Measurements from ENCODE around the gene EPHX1.
"Not testable (repeated sequence)": the region's sequence is repeated elsewhere in the genome, so short reads cannot be mapped to it uniquely, and the experiment has no call there.

EPHX1 gene

GRCh38 chr1:225876900-225877510 is 67.1 kb downstream of the EPHX1 start:
- in situ Hi-C loops (cut with HindIII; ENCODE audit: low sequenced_read_pairs), result no loop called here

- in situ Hi-C loops (cut with HindIII; ENCODE audit: low sequenced_read_pairs), result no loop called here
Measured at GRCh38 chr1:225877580-225877979, 67.7 kb downstream of the EPHX1 start.

- in situ Hi-C loops (cut with HindIII; ENCODE audit: low sequenced_read_pairs), result no loop called here
Measured at GRCh38 chr1:225878282-225878681, 68.4 kb downstream of the EPHX1 start.

- in situ Hi-C loops (cut with HindIII; ENCODE audit: low sequenced_read_pairs), result loop anchor here (5.0 kb wide), 1 partner anchor 43 kb away; the partner anchor contains the start of gene PYCR2
Measured at GRCh38 chr1:225879521-225880221, 69.7 kb downstream of the EPHX1 start.

DNA sequence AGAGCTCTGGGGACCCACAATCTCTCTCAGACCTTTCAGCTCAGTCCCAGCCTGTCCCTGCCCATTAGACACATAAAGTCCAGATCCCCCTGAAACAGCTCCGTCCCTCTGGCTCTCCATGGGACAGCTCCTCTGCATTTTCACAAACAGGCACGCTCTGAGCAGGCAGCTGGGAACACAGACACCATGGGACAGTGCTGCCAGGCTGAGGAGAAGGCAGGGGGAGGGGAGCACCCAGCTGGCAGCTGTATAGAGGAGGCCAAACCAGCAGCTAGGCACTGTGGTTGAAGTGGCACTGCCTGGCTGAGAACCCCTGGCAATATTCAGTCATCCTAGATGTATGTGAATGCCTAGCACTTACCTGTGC is 70.3 kb downstream of the EPHX1 start:
- in situ Hi-C loops (cut with HindIII; ENCODE audit: low sequenced_read_pairs), result loop anchor here (5.0 kb wide), 1 partner anchor 42 kb away; the partner anchor contains the start of gene PYCR2

DNA sequence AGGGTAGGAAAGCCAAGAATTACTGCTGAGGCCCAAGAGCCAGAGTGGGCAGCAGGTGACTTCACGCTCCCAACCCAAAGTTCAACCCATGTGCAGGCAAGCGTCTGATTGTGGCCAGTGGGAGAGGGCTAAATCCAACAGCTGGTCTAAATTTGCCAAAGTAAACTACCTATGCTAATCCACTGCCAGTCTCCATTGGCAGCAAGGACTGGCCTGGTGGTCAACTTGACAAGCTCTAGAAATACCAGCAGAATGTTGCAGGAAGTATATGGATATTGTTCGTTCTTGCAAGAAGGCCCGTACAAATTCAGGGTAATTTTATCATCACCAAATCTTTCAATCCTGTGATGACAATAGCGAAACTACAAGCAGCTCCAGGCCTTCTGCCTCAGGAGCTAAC is 70.7 kb downstream of the EPHX1 start:
- in situ Hi-C loops (cut with HindIII; ENCODE audit: low sequenced_read_pairs), result loop anchor here (5.0 kb wide), 1 partner anchor 42 kb away; the partner anchor contains the start of gene PYCR2

DNA sequence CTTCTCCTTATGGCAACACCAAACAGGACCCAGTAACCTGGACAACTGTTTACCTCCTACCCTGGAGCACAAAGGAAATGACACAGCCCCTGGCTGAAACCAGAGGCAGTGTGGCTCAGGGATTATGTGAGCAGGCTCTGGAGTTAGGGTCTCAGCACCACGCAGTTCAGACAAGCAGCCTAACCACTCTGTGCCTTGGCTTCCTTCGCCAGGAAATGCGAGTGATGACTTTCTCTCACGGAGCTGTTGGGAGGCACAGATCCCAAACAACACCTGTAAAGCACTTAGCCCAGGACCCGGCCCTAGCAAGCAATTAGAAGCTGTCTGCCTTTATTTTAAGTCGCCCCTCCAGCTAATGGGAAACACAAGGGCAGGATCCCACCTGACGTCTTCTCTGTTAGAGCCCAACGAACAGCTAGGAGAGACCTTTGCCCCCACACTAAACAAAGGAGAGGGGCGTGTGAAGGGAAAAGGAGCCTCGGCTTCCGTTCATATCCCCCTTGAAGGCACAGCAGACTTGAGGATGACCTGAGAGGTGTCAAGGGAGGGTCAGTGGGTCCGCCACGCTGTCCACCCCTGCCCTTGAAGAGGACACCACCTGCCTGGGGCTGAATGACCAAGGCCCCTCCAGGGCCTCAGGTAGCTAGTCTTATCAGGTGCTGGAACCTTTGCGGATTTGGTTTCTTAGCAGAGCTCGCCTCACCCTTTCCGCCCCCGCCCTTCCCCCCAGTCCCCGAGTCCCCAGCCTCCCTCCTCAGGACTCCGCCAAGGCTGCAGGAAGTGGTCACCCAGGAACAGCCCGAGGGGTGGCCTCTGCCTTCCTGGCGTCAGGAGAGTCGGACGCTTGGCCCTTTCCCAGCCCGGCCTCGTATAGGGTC is 71.4 kb downstream of the EPHX1 start:
- in situ Hi-C loops (cut with HindIII; ENCODE audit: low sequenced_read_pairs), result loop anchor here (5.0 kb wide), 1 partner anchor 41 kb away; the partner anchor contains the start of gene PYCR2

GRCh38 chr1:225881959-225882693 is 72.2 kb downstream of the EPHX1 start, which contains the start of gene TMEM63A:
Gene TMEM63A, minus strand, starts transcription at chr1:225882380. Its CDS starts 4,800 bp downstream, at chr1:225877580.
- in situ Hi-C loops (cut with HindIII; ENCODE audit: low sequenced_read_pairs), result loop anchor here (5.0 kb wide), 1 partner anchor 40 kb away; the partner anchor contains the start of gene PYCR2

DNA sequence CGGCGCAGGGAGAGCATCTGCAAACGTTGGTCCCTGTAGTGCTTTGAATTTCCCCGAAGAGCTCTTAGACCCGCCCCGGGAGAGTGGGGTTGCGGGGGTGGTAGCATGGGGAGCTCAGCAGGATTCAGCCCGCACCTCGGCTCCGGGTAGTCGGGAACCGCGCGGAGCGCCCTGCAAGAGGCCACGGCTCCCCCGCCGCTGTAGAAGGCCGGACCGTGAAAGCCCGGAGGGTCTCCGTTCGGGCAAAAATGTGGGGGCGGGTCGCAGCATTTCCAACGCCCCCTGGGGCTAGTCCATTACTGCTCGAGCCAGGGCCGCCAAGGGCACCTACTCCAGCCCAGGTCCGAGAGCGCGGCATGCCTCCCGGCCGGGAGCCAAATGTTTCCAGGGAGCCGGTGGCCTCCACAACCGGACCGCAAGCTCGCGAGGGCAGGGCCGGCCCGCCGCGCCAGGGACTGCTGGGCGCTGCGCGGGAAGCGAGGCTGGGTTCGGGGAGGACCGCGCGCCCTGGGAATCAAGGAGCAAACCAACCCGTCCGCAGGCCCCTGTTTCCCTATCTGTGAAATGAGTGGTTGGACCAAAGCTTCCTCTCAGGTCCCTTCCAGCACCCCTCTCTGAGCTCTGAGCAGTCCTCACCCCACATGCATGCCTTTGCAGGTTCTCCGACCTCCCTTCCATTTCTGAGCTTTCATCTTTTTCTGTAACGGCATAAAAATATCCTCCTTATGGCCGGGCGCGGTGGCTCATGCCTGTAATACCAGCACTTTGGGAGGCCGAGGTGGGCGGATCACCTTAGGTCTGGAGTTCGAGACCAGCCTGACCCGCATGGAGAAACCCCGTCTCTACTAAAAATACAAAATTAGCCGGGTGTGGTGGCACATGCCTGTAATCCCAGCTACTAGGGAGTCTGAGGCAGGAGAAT is 73.0 kb downstream of the EPHX1 start:
- in situ Hi-C loops (cut with HindIII; ENCODE audit: low sequenced_read_pairs), result loop anchor here (5.0 kb wide), 1 partner anchor 39 kb away; the partner anchor contains the start of gene PYCR2

GRCh38 chr1:225883616-225884265 is 73.8 kb downstream of the EPHX1 start:
- in situ Hi-C loops (cut with HindIII; ENCODE audit: low sequenced_read_pairs), result loop anchor here (5.0 kb wide), 1 partner anchor 39 kb away; the partner anchor contains the start of gene PYCR2

GRCh38 chr1:225885336-225885735 is 75.4 kb downstream of the EPHX1 start:
- in situ Hi-C loops (cut with HindIII; ENCODE audit: low sequenced_read_pairs), result no loop called here

- in situ Hi-C loops (cut with HindIII; ENCODE audit: low sequenced_read_pairs), result no loop called here
Measured at GRCh38 chr1:225886159-225887029, 76.5 kb downstream of the EPHX1 start.

DNA sequence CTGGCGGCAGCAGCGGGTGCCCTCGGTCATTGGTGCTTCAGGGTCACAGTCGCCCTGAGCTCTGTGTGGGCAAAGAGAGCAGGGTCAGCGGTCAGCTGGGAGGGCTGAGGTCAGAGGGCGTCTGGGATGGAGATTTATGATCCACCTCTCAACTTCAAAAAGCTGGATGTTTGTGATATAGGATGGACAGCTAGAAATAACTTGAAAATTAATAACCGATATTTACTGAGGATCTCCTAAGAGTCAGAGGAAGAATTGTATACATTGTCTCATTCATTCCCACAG is 77.0 kb downstream of the EPHX1 start:
- in situ Hi-C loops (cut with HindIII; ENCODE audit: low sequenced_read_pairs), result no loop called here

DNA sequence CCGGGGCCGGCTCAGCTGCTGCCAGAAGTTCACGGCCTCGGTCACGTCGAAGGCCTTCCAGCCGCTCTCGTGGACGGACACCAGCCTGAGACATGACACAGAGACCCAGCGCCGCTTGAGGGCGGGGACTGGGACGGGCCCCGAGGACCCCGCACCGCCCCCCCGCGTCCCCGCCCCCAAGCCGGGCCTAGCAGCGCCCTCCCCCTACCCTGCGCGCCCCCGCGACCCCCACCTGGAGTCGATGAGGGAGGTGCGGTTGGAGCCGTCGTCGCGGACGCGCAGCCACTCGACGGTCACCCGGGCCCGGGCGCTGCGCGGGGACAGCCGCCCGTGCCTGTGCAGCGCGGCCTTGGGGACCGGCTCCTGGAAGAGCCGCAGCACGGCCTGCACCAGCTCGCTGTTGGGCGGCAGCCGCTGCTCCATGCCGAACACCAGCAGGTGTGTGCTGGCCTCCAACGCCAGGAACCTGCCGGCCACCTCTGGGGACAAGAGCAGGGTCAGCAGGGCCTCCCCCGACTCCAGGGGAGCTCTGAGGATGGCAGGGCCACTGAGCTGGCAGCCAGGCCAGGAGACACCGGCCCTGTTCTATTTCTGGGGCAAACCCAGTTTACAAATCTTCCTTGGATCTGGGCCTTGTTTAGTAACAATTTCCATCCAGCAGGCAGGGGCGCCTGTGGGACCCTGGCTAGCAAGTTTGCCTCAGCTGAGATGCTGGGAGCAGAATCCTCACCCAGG is 77.8 kb downstream of the EPHX1 start:
- in situ Hi-C loops (cut with HindIII; ENCODE audit: low sequenced_read_pairs), result not testable (repeated sequence)

- in situ Hi-C loops (cut with HindIII; ENCODE audit: low sequenced_read_pairs), result no loop called here
Measured at GRCh38 chr1:225888289-225888897, 78.5 kb downstream of the EPHX1 start.

- in situ Hi-C loops (cut with HindIII; ENCODE audit: low sequenced_read_pairs), result no loop called here
Measured at GRCh38 chr1:225888898-225889601, 79.1 kb downstream of the EPHX1 start, which contains the start of gene LEFTY1. Gene LEFTY1, minus strand, starts transcription at chr1:225889146. Its CDS starts 80 bp downstream, at chr1:225889066.

All from endothelial cell of hepatic sinusoid (primary cell).